ENCODE measurements around the gene PACRG. TPM values are rescaled to one million over a fixed set of nuclear protein-coding genes. Genes with fewer than 3 reads are reported as not detected.

Gene PACRG
- total and polyA plus RNA-seq, 2 of the 8 experiments (the other 6 are each of a cell fraction or from before 2014, with no cell fraction given): 0.44 to 0.54 TPM

- no peak for TF ChIP-seq CHD7 (IDR thresholded peaks at IDR 0.05; ENCODE audit: insufficient replicate concordance, low read length)
- no peak for TF ChIP-seq NANOG (IDR thresholded peaks at IDR 0.05; ENCODE audit: insufficient read depth, low read depth, low read length, poor library complexity, severe bottlenecking)
- no peak for TF ChIP-seq SP1 (IDR thresholded peaks at IDR 0.05; ENCODE audit: low read depth, low read length)
- TF ChIP-seq USF2 (IDR thresholded peaks at IDR 0.05; ENCODE audit: low read length): no peak
- no peak for TF ChIP-seq EGR1 (IDR thresholded peaks at IDR 0.05; ENCODE audit: borderline replicate concordance, low read depth, low read length)
- no peak for TF ChIP-seq POU5F1 (IDR thresholded peaks at IDR 0.05; ENCODE audit: low read depth, low read length)
- no peak for TF ChIP-seq SUZ12 (IDR thresholded peaks at IDR 0.05; ENCODE audit: low read length)
Measured at GRCh38 chr6:163062790-163063189, 335.0 kb downstream of the PACRG start (continued).
